Stimulated activated CD4-positive, alpha-beta T cell treated with anti-CD3 and anti-CD28 coated beads, Interleukin-1b, Interleukin-23, amount 100 ng/mL, for 4 hours (primary cell): Measurements from ENCODE around the gene ALOX12.

Experiments used
- DNase-seq, 2 donors: peaks; one replicate each; pipeline ENCODE4 v3.0.0-alpha.2; 2020; ENCODE audit warnings: low read depth in 2 of 2

Gene ALOX12

GRCh38 chr17:7001318-7001961 is 5.6 kb downstream of the ALOX12 start:
- DNase-seq: no peak

GRCh38 chr17:7002288-7003047 is 6.6 kb downstream of the ALOX12 start:
- no peak for DNase-seq

GRCh38 chr17:7003745-7004144 is 7.9 kb downstream of the ALOX12 start:
- DNase-seq: no peak

GRCh38 chr17:7004398-7005253 is 8.8 kb downstream of the ALOX12 start:
- DNase-seq: peak in 1 of 2 donors; percentile 49

GRCh38 chr17:7005716-7006115 is 9.9 kb downstream of the ALOX12 start:
- DNase-seq: no peak

GRCh38 chr17:7007143-7007542 is 11.3 kb downstream of the ALOX12 start:
- no peak for DNase-seq

GRCh38 chr17:7010523-7010922 is 14.7 kb downstream of the ALOX12 start:
- DNase-seq: no peak

- DNase-seq: no peak
Observed at GRCh38 chr17:7011415-7011814, 15.6 kb downstream of the ALOX12 start.

GRCh38 chr17:7011942-7012254 is 16.0 kb downstream of the ALOX12 start:
- no peak for DNase-seq

- DNase-seq: peak; percentile 94
Observed at GRCh38 chr17:7014261-7014994, 18.6 kb downstream of the ALOX12 start.

- peak; percentile 54 to 59 for DNase-seq
Observed at GRCh38 chr17:7014995-7015958, 19.4 kb downstream of the ALOX12 start.

- no peak for DNase-seq
Observed at GRCh38 chr17:7016418-7016817, 20.6 kb downstream of the ALOX12 start.

GRCh38 chr17:7016886-7017826 is 21.3 kb downstream of the ALOX12 start:
- no peak for DNase-seq

- no peak for DNase-seq
Observed at GRCh38 chr17:7017827-7018200, 22.0 kb downstream of the ALOX12 start.

GRCh38 chr17:7018331-7018964 is 22.6 kb downstream of the ALOX12 start:
- no peak for DNase-seq

GRCh38 chr17:7019367-7019766 is 23.5 kb downstream of the ALOX12 start:
- no peak for DNase-seq

GRCh38 chr17:7019839-7020519 is 24.1 kb downstream of the ALOX12 start:
- no peak for DNase-seq

GRCh38 chr17:7020894-7021664 is 25.2 kb downstream of the ALOX12 start:
- DNase-seq: no peak
